Stomach smooth muscle (tissue), 2 donors: Measurements from ENCODE around the gene ZNF573.
"Not testable (repeated sequence)": the region's sequence is repeated elsewhere in the genome, so short reads cannot be mapped to it uniquely, and the experiment has no call there.

Source experiments
- H3K27ac ChIP-seq: one replicate; pipeline ENCODE4 v1.7.0; 2013; ENCODE audit warnings: mild to moderate bottlenecking, low read length, inconsistent platforms
- H3K27me3 ChIP-seq, 2 donors: one replicate each; pipeline ENCODE4 v1.7.0; 2013; ENCODE audit warnings: low read length in 2 of 2; ENCODE audit not compliant: insufficient read depth in 2 of 2, control insufficient read depth in 1 of 2
- H3K36me3 ChIP-seq, 2 donors: one replicate each; pipeline ENCODE4 v1.7.0; 2013; ENCODE audit warnings: low read length in 2 of 2; ENCODE audit not compliant: control insufficient read depth in 2 of 2, insufficient read depth in 2 of 2
- H3K4me1 ChIP-seq: one replicate; pipeline ENCODE4 v1.7.0; 2013; ENCODE audit warnings: low read length; ENCODE audit not compliant: control insufficient read depth, insufficient read depth
- H3K4me3 ChIP-seq, 2 donors: one replicate each; pipeline ENCODE4 v1.7.0; 2013; ENCODE audit warnings: low read length in 2 of 2
- H3K9ac ChIP-seq, 2 donors: one replicate each; pipeline ENCODE4 v1.7.0; 2013; ENCODE audit warnings: low read length in 2 of 2, mild to moderate bottlenecking in 1 of 2
- H3K9me3 ChIP-seq, 2 donors: one replicate each; pipeline ENCODE4 v1.7.0; 2013; ENCODE audit warnings: low read length in 2 of 2; ENCODE audit not compliant: control insufficient read depth in 2 of 2
- donor health status: healthy.
- donor health status: Pancreatic carcinoma.

Gene ZNF573

GRCh38 chr19:37779127-37780005 lies at the start of gene ZNF573:
Gene ZNF573 (minus strand): TSS chr19:37779586. CDS start chr19:37773729, 5,857 bp downstream.
- Histone ChIP-seq H3K27ac (peak within 1 kb of the TSS; percentile 76), H3K36me3 (no peaks in the 10 kb centered on the region), H3K4me1 (peaks cover 11% of the 10 kb centered on the region), H3K9ac (peak within 1 kb of the TSS; percentile 94 to 96), H3K4me3 (peak within 1 kb of the TSS; percentile 98), H3K9me3 (no peaks in the 10 kb centered on the region), H3K27me3 (no peaks in the 10 kb centered on the region)

GRCh38 chr19:37817180-37817981 lies 38.0 kb upstream of the ZNF573 start:
- H3K36me3 ChIP-seq = peaks cover 6 to 11% of the 10 kb centered on the region in 2 donors
- peaks cover 12% of the 10 kb centered on the region for H3K4me1 ChIP-seq
- peak overlapping the region; percentile 70 to 74 for H3K9ac ChIP-seq
- H3K27me3 ChIP-seq = no peaks in the 10 kb centered on the region
- peak overlapping the region; percentile 86 to 88 for H3K4me3 ChIP-seq
- H3K9me3 ChIP-seq = peaks cover 1 to 3% of the 10 kb centered on the region in 2 donors
- H3K27ac ChIP-seq = no peak overlapping the region

- H3K4me1 ChIP-seq = peaks cover 12% of the 10 kb centered on the region
- H3K9me3 ChIP-seq, H3K36me3 ChIP-seq, H3K4me3 ChIP-seq, H3K27me3 ChIP-seq, H3K27ac ChIP-seq, H3K9ac ChIP-seq: not testable (repeated sequence)
Observed at GRCh38 chr19:37815611-37816010, 36.2 kb upstream of the ZNF573 start.

- Histone ChIP-seq H3K9me3 (peaks cover 6 to 12% of the 10 kb centered on the region in 2 donors), H3K27ac (no peak overlapping the region), H3K4me3 (no peak overlapping the region), H3K4me1 (peaks cover 12% of the 10 kb centered on the region), H3K36me3 (peaks cover 0 to 5% of the 10 kb centered on the region in 2 donors), H3K9ac (no peak overlapping the region), H3K27me3 (no peaks in the 10 kb centered on the region)
Observed at GRCh38 chr19:37813340-37813739, 34.0 kb upstream of the ZNF573 start.

GRCh38 chr19:37809366-37809765 lies 30.0 kb upstream of the ZNF573 start:
- no peak overlapping the region for H3K4me3 ChIP-seq
- H3K27me3 ChIP-seq = no peaks in the 10 kb centered on the region
- H3K9ac ChIP-seq = no peak overlapping the region
- peaks cover 5 to 11% of the 10 kb centered on the region in 2 donors for H3K36me3 ChIP-seq
- H3K9me3 ChIP-seq = peaks cover 25 to 33% of the 10 kb centered on the region in 2 donors
- no peak overlapping the region for H3K27ac ChIP-seq
- H3K4me1 ChIP-seq = no peaks in the 10 kb centered on the region

GRCh38 chr19:37803249-37803840 lies 24.0 kb upstream of the ZNF573 start:
- no peak overlapping the region for H3K27ac ChIP-seq
- peaks cover 5% of the 10 kb centered on the region in 2 donors for H3K36me3 ChIP-seq
- H3K27me3 ChIP-seq = no peaks in the 10 kb centered on the region
- H3K9ac ChIP-seq = no peak overlapping the region
- H3K9me3 ChIP-seq = peaks cover 41 to 51% of the 10 kb centered on the region in 2 donors
- H3K4me3 ChIP-seq = no peak overlapping the region
- H3K4me1 ChIP-seq = no peaks in the 10 kb centered on the region

- no peak overlapping the region for H3K9ac ChIP-seq
- peaks cover 9 to 34% of the 10 kb centered on the region in 2 donors for H3K9me3 ChIP-seq
- no peak overlapping the region for H3K4me3 ChIP-seq
- H3K27ac ChIP-seq = no peak overlapping the region
- H3K36me3 ChIP-seq = no peaks in the 10 kb centered on the region
- H3K4me1 ChIP-seq = no peaks in the 10 kb centered on the region
- no peaks in the 10 kb centered on the region for H3K27me3 ChIP-seq
Observed at GRCh38 chr19:37790244-37790925, 11.0 kb upstream of the ZNF573 start.

GRCh38 chr19:37778613-37779126 lies 716 bp downstream of the ZNF573 start:
- H3K9me3 ChIP-seq = no peaks in the 10 kb centered on the region

GRCh38 chr19:37770985-37771384 lies 8.4 kb downstream of the ZNF573 start:
- H3K4me1 ChIP-seq = no peaks in the 10 kb centered on the region
- H3K4me3 ChIP-seq = no peak overlapping the region
- H3K9ac ChIP-seq = no peak overlapping the region
- no peaks in the 10 kb centered on the region for H3K27me3 ChIP-seq
- H3K9me3 ChIP-seq = no peaks in the 10 kb centered on the region
- no peak overlapping the region for H3K27ac ChIP-seq
- peaks cover 17 to 27% of the 10 kb centered on the region in 2 donors for H3K36me3 ChIP-seq

More at GRCh38 chr19:37778613-37779126, 716 bp downstream of the ZNF573 start:
- H3K4me3 ChIP-seq = peak overlapping the region; percentile 98
- peak overlapping the region; percentile 94 to 96 for H3K9ac ChIP-seq
- no peaks in the 10 kb centered on the region for H3K27me3 ChIP-seq
- H3K27ac ChIP-seq = peak overlapping the region; percentile 76
- peaks cover 11% of the 10 kb centered on the region for H3K4me1 ChIP-seq
- H3K36me3 ChIP-seq = no peaks in the 10 kb centered on the region

GRCh38 chr19:37763488-37763887 lies 15.9 kb downstream of the ZNF573 start:
- no peak overlapping the region for H3K4me3 ChIP-seq
- peaks cover 9 to 19% of the 10 kb centered on the region in 2 donors for H3K36me3 ChIP-seq
- no peak overlapping the region for H3K27ac ChIP-seq
- no peaks in the 10 kb centered on the region for H3K9me3 ChIP-seq
- no peaks in the 10 kb centered on the region for H3K27me3 ChIP-seq
- no peak overlapping the region for H3K9ac ChIP-seq
- no peaks in the 10 kb centered on the region for H3K4me1 ChIP-seq
